HG03045 (cell line): ENCODE data around the gene RIPK1.
"Not testable (repeated sequence)": the region's sequence is repeated elsewhere in the genome, so short reads cannot be mapped to it uniquely, and the experiment has no call there.

Source experiments
- ATAC-seq: cut with Tn5 transposase; IDR thresholded peaks from one replicate; pipeline ENCODE4 v1.9.1; 2021; ENCODE audit warnings: mild to moderate bottlenecking, moderate library complexity; ENCODE audit not compliant: unreplicated experiment

RIPK1 gene

GRCh38 chr6:3068329-3069214 is at the start of gene RIPK1:
RIPK1 (plus strand) TSS chr6:3068494; CDS start chr6:3076824, 8,330 bp downstream.
- peak; percentile 85 for ATAC-seq

- no peak for ATAC-seq
These were observed 49.2 kb upstream of the RIPK1 start for GRCh38 chr6:3019065-3019464.

- ATAC-seq: no peak
These were observed 48.5 kb upstream of the RIPK1 start for GRCh38 chr6:3019749-3020320.

- not testable (repeated sequence) for ATAC-seq
These were observed 47.2 kb upstream of the RIPK1 start for GRCh38 chr6:3020976-3021598.

- no peak for ATAC-seq
These were observed 45.3 kb upstream of the RIPK1 start for GRCh38 chr6:3022765-3023662.

DNA sequence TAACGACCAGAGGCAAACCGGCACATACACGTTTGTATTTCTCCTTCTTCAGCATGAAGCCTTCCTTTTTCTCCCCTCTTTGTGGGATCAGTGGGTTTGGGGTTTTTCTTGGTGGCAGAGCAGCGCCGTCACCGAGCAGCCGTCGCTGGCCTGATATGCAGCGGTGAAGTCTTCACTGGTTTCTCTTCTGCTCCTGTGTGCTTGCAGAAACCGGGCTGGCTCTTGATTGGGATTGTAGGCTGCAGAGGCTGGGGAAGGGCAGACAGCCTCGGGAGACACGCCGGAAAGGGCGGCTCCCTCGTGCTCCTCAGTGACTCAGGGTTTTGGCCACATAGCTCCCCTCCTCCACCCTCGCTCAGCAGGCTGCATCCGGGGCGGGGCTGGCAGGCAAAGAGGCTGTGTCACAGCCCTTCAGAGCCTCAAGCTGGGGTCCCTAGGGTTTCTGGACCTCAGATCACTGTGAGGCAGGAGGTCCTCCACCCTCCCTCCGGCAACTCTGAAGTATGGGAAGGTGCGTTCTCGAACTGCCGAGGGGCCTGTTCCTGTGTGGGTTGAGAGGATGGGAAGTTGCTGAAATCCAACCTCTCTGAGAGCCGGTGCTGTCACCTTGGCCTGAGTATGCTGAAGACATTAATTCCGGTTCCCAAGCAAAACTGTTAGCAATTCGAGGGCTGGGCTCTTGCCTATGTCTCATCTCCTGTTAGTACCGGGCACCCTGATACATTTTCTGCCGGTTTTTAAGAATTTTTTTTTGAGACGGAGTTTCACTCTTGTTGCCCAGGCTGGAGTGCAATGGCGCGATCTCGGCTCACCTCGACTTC is 44.4 kb upstream of the RIPK1 start:
- ATAC-seq: peak; percentile 83

DNA sequence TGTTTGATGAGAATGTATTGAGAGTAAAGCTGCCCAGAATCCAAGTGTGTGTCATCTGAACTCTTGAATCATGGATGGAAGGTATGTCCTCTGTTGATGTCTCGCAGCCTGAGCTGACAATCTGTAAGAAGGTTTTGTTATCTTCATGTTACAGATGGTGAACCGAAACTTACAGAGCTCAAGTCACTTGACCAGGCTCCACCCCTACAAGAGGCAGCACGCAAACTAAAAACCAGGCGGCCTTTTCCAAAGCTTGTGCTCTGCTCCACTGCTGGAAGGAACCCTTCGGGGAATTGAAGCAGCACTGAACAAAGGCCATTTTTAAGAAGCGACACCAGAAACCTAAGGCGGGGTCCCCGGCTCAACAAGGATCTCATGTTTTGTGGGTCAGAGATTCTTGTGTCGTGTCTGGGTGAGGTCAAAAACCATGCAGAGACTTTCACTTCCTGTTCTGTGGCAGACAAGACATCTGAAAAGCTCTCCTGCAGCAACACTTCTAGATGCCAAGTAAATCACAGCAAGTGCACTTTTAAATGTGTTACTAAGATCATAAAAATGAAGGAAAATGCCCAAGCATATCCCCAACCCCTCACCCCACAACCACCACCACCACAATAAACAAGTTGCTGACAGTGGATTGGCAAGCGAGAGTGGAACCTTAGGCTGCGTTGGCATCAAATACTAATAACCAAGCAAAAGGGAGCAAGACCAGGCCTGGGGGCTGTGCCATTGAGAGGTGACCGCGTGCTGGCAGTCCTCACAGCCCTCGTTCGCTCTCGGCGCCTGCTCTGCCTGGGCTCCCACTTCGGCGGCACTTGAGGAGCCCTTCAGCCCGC is 41.3 kb upstream of the RIPK1 start:
- ATAC-seq: peak; percentile 60

GRCh38 chr6:3028156-3028555 is 40.1 kb upstream of the RIPK1 start:
- ATAC-seq: not testable (repeated sequence)

DNA sequence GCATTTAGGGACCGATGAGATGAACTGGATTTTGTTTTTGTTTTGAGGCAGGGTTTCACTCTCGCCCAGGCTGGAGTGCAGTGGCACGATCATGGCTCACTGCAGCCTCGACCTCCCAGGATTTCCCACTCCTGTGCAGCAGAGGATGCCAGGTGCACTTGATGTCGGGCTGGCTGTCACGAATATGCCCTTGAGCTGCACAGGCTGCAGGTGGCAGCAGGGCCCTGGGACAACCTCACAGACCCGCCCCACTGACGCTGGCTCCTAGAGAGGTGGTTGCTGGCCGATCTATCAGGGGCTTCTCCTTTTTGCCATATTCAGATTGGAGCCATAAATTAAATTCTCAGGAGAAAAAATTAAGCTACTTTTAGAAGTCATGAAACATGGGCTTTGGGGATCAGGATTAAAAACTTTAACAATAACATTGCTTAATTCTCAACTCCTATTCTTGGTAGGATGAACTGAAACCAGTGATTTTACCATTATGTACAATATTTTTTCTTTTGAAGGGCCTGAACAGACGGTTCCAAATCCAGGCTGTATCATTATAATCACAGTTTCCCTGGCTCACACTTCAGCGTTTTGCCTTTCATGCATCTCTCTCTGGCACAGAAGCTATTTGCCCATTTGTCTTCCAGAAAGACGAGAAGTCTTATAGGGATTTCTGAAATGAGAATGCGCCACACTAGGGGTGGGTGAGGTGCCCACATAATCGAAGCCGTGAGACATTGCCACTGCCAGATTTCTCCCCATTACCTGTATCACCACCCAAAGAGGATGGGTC is 36.2 kb upstream of the RIPK1 start:
- ATAC-seq: no peak

DNA sequence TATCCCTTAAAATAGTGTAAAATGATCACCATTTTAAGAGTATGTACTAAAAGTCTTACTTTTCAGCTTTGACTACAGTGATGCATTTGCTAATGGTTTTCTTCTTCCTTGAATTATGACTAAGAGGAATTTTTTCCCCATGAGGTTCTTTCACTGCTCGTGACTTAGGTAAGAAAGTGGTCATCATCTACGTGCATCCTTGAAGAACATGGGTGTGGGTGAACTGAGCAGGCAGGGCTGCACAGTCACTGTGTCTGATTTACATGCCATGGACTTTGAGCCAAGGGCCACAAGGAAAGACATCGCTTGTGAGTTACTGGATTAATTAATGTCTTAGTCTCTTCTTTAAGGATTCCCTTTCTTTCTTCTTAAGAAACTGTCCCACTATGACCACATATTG is 35.3 kb upstream of the RIPK1 start:
- no peak for ATAC-seq

DNA sequence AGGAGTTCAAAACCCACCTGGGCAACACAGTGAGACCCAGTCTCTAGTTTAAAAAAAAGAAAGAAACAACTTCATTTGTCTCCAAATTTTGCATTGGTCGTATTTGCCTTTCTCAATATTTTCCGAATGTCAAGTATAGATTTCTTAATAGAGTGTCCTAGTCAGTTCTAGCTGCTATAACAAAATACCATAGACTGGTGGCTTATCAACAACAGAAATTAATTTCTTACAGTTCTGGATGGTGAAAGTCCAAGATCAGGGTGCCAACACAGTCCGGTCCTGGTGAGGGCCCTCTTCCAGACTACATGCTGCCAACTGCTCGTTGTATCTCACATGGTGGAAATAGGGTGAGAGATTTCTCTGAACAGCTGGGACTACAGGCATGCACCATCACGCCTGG is 34.6 kb upstream of the RIPK1 start:
- ATAC-seq: no peak

DNA sequence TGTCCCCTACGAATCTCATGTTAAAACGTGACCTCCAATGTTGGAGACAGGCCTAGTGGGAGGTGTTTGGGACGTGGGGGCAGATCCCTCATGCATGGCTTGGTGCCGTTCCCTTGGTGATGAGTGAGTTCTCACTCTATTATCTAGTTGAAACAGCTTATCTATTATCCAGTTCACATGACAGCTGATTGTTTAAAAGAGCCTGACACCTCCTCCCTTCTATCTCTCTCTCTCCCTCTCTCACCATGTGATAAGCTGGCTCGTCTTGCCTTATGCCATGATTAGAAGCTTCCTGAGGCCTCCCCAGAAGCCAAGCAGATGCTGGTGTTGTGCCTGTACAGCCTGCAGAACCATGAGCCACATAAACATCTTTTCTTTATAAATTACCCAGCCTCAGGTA is 32.9 kb upstream of the RIPK1 start:
- ATAC-seq: no peak

GRCh38 chr6:3036861-3037637 is 31.2 kb upstream of the RIPK1 start:
- ATAC-seq: no peak

GRCh38 chr6:3037638-3038365 is 30.5 kb upstream of the RIPK1 start:
- no peak for ATAC-seq

GRCh38 chr6:3039384-3039783 is 28.9 kb upstream of the RIPK1 start:
- no peak for ATAC-seq

DNA sequence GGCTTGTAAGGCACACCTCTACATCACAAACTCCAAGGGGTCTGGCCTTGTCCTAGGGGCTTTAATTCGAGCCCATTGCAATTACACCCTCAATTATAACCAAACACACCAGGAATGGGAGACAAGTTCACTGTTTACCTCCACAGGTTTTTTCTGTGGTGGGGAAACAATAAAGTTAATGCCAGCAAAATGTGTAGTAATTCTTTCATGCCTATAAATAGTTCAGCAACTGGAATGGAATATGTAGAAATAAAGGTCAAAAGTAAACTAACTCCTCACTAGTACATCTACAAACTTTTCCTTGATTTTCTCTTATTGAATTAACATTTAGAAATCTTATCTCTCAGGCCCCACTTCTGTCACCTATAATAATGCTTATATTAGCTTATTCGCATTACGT is 27.1 kb upstream of the RIPK1 start:
- ATAC-seq: no peak

DNA sequence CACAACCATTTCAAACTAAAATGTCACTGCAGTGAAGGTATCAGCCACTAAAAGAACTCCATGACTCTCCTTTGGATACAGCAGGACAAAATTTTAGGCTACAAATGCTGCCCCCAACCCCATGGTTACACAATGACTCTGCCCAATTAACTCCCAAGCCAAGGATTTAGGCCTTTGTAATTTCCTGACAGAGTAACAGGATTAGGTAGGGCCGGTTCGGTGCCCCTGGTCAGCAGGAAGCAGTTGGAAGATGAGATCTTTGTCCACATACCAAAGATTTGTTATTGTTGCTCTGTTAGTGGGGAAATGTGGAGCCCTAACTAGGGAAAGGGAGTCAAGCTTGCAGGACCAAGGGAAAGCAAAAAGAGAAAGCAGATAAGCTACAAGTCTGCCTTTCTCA is 26.7 kb upstream of the RIPK1 start:
- no peak for ATAC-seq
